Left ventricle myocardium inferior (tissue), 1 donor: Measurements from ENCODE around the gene OSBPL3. TPM values are rescaled to one million over a fixed set of nuclear protein-coding genes. Genes with fewer than 3 reads are reported as not detected.
A peak's percentile ranks its signal among the peaks of the same experiment; 100 is the strongest.

Experiments used
- DNase-seq: peaks from one replicate; pipeline ENCODE4 v3.0.0-alpha.2; 2020
- H3K27ac ChIP-seq: fragments of 200-600 bp; replicated peaks from 2 replicates; pipeline ENCODE4 v1.8.0; 2021
- H3K27me3 ChIP-seq: fragments of 200-600 bp; 2 replicates; pipeline ENCODE4 v1.8.0; 2021; ENCODE audit warnings: low read depth
- H3K36me3 ChIP-seq: fragments of 200-600 bp; 2 replicates; pipeline ENCODE4 v1.8.0; 2021
- H3K4me1 ChIP-seq: fragments of 200-600 bp; 2 replicates; pipeline ENCODE4 v1.8.0; 2021
- H3K4me3 ChIP-seq: fragments of 200-600 bp; 2 replicates; pipeline ENCODE4 v1.8.0; 2021; ENCODE audit warnings: mild to moderate bottlenecking, moderate library complexity
- H3K9me3 ChIP-seq: fragments of 200-600 bp; replicated peaks from 2 replicates; pipeline ENCODE4 v1.8.0; 2021
- intact Hi-C: fragments of 100-400 bp; cut with micrococcal nuclease; formaldehyde crosslinking; loops from one replicate; pipeline ENCODE4 v1.11.0; 2022
- total RNA-seq: library from RNA; stranded (reverse); fragmentation: NEBNext Ultra II Directional; extraction: Animal tissue kit (Norgen Biotek cat#: 25700); gene quantifications from one replicate; pipeline ENCODE4 v1.2.1, GENCODE V29; 2021
- TF ChIP-seq, protein P1 (sequence below): fragments of 200-600 bp; IDR thresholded peaks from 2 replicates; pipeline ENCODE4 v1.8.0; 2021; ENCODE audit warnings: antibody characterized with exemption, mild to moderate bottlenecking, borderline replicate concordance
- donor health status: DM: no; HTN: yes; CAD: no; lungs with severe emphysema.

OSBPL3 gene
- total RNA-seq, 1 donor from 2014 or later = 4.3 TPM

DNA sequence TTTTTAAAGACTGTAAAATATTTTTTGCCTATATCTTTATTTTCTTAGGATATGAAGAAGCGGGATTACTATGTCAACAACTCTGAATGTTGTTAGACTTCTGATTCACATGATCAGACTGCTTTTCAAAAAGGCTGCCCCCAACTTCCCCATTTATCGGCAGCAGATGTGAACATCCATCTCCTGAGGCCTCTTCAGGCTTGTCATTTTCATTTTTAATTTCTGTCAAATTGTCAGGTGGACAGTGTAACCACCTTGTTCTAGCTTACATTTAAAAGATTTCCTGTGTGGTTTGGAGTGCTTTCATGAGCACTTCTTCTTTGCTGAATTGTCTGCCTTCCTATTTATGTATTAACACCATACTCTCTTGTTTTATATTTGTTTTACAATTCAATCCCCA, 143.9 kb downstream of the OSBPL3 start:
- intact Hi-C loops = no loop called here
- Histone ChIP-seq H3K4me1 (no peaks in the 10 kb centered on the region), H3K27me3 (no peaks in the 10 kb centered on the region), H3K36me3 (peaks cover 12% of the 10 kb centered on the region), H3K27ac (no peak overlapping the region), H3K9me3 (no peaks in the 10 kb centered on the region), H3K4me3 (no peak overlapping the region)
- TF ChIP-seq, protein P1, sequence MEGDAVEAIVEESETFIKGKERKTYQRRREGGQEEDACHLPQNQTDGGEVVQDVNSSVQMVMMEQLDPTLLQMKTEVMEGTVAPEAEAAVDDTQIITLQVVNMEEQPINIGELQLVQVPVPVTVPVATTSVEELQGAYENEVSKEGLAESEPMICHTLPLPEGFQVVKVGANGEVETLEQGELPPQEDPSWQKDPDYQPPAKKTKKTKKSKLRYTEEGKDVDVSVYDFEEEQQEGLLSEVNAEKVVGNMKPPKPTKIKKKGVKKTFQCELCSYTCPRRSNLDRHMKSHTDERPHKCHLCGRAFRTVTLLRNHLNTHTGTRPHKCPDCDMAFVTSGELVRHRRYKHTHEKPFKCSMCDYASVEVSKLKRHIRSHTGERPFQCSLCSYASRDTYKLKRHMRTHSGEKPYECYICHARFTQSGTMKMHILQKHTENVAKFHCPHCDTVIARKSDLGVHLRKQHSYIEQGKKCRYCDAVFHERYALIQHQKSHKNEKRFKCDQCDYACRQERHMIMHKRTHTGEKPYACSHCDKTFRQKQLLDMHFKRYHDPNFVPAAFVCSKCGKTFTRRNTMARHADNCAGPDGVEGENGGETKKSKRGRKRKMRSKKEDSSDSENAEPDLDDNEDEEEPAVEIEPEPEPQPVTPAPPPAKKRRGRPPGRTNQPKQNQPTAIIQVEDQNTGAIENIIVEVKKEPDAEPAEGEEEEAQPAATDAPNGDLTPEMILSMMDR = no peak
- no peak for DNase-seq

DNA sequence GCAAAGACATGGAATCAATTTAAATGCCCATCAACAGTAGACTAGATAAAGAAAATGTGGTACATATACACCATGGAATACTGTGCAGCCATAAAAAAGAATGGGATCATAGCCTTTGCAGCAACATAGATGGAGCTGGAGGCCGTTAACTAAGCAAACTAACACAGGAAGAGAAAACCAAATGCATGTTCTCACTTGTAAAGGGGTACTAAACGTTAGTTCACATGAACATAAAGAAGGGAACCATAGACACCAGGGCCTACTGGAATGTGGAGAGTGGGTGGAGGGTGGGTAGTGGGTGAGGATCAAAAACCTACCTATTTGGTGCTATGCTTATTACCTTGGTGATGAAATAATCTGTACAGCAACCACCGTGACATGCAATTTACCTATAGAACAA, 144.3 kb downstream of the OSBPL3 start:
- Histone ChIP-seq H3K4me1 (peaks cover 3% of the 10 kb centered on the region), H3K27me3 (no peaks in the 10 kb centered on the region), H3K27ac (no peak overlapping the region), H3K4me3 (no peak overlapping the region), H3K9me3 (no peaks in the 10 kb centered on the region), H3K36me3 (peaks cover 12% of the 10 kb centered on the region)
- TF ChIP-seq, protein P1 = no peak
- intact Hi-C loops = no loop called here
- no peak for DNase-seq

DNA sequence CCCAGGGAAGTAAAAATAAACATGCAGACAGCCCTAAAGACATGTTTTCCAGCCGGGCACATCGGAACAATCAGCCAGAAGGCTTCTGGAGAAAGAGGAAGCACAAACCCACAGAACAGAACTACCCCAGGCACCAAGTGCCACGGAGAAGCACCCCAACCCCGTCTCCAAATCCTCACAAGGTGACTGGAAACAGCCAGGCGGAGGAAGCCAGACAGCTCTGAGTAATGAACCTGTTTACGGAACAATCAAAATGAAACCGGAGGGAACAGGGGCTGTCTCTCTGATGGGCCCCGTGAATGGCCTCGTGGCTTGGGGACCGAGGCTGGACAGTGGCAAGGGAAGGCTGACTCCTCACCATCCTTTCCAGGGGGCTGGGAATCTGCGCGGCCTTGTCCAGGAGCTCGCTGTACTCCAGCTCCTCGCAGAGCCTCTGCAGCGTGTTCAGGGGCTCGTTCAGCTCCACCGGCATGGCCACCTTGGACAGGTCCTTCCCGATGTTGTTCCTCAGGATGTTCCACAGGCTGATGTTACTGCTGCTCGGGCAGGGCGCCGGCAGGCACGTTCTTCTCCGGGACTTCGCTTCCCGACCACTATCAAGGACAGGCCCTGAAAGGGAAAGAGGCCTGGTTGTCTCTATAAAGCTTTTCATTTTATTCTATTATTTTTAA, 145.7 kb downstream of the OSBPL3 start:
- peak overlapping the region; percentile 55 for H3K27ac ChIP-seq
- intact Hi-C loops = no loop called here

DNA sequence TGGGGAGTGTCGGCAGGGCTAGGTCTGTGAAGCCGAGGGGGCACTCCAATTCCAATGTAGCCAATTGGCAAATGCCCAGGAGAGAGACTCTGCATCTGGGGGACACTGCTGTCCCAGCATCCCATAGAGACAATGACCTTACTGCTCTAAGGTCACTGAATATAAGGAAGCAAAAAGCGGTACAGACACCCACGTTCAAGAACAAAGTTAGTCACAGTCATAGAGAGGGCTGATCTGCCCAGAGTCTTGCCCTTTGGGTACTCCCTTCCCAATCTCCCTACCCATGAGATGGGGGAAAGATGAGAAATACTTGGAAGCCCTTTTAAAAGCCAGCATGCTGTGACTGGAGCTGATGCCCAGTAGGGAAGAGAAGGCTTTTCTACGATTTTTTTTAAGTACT, 146.4 kb downstream of the OSBPL3 start:
- H3K36me3 ChIP-seq = peaks cover 5% of the 10 kb centered on the region
- H3K9me3 ChIP-seq = no peaks in the 10 kb centered on the region
- no peak for DNase-seq
- H3K4me3 ChIP-seq = no peak overlapping the region
- peaks cover 24% of the 10 kb centered on the region for H3K4me1 ChIP-seq
- TF ChIP-seq, protein P1 = no peak
- peak overlapping the region; percentile 55 for H3K27ac ChIP-seq
- intact Hi-C loops = no loop called here
- H3K27me3 ChIP-seq = no peaks in the 10 kb centered on the region

More for the DNA sequence above, 145.7 kb downstream of the OSBPL3 start:
- TF ChIP-seq, protein P1 = no peak
- no peaks in the 10 kb centered on the region for H3K27me3 ChIP-seq
- no peaks in the 10 kb centered on the region for H3K9me3 ChIP-seq
- DNase-seq = peak; percentile 19
- peaks cover 17% of the 10 kb centered on the region for H3K4me1 ChIP-seq
- H3K36me3 ChIP-seq = peaks cover 10% of the 10 kb centered on the region
- H3K4me3 ChIP-seq = peak overlapping the region; percentile 21

DNA sequence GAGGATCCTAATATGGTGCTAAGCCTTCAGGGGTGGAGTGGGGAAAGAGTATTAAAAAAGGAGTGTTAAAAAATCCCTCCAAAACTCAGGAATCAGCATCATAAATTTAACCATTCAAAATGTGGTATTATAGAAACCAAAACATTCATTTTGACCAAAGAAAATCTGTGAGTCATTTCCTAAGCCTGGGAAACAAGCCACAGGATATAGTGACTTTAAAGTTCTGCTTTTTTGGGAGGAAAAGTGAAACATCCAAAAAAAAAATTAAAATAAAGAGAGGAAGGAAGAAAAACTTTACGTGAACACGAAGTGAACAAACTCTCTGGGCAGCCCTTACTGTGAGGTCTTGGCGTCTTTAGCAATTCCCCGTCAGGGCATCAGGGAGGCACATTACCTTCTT, 148.7 kb downstream of the OSBPL3 start:
- Histone ChIP-seq H3K27ac (peak overlapping the region; percentile 15), H3K27me3 (no peaks in the 10 kb centered on the region), H3K9me3 (no peaks in the 10 kb centered on the region), H3K4me3 (no peak overlapping the region), H3K36me3 (peaks cover 5% of the 10 kb centered on the region), H3K4me1 (peaks cover 32% of the 10 kb centered on the region)
- intact Hi-C loops = no loop called here
- TF ChIP-seq, protein P1 = no peak
- no peak for DNase-seq
